Stimulated activated CD8-positive, alpha-beta memory T cell treated with anti-CD3 and anti-CD28 coated beads, Interleukin-2, amount 100 ng/mL, for 1 hour (primary cell): ENCODE data around the gene ADAMTS2.
"Not testable (repeated sequence)": the region's sequence is repeated elsewhere in the genome, so short reads cannot be mapped to it uniquely, and the experiment has no call there.

Experiments
- DNase-seq, 2 donors: peaks; one replicate each; pipeline ENCODE4 v3.0.0-alpha.2; 2020; ENCODE audit warnings: low read depth in 2 of 2

ADAMTS2 gene

GRCh38 chr5:179217356-179217755 is 127.9 kb downstream of the ADAMTS2 start:
- DNase-seq, result no peak

GRCh38 chr5:179216381-179216780 is 128.9 kb downstream of the ADAMTS2 start:
- DNase-seq, result not testable (repeated sequence)

- no peak for DNase-seq
Observed at GRCh38 chr5:179215576-179215975, 129.7 kb downstream of the ADAMTS2 start.

- DNase-seq, result no peak
Observed at GRCh38 chr5:179214678-179215077, 130.6 kb downstream of the ADAMTS2 start.

GRCh38 chr5:179212870-179213269 is 132.4 kb downstream of the ADAMTS2 start:
- DNase-seq, result no peak

GRCh38 chr5:179211631-179212030 is 133.6 kb downstream of the ADAMTS2 start:
- no peak for DNase-seq

- DNase-seq, result no peak
Observed at GRCh38 chr5:179211068-179211467, 134.2 kb downstream of the ADAMTS2 start.

- no peak for DNase-seq
Observed at GRCh38 chr5:179210478-179210877, 134.8 kb downstream of the ADAMTS2 start.

GRCh38 chr5:179209359-179210150 is 135.7 kb downstream of the ADAMTS2 start:
- DNase-seq, result no peak

- DNase-seq, result no peak
Observed at GRCh38 chr5:179208706-179209358, 136.4 kb downstream of the ADAMTS2 start.

GRCh38 chr5:179207920-179208705 is 137.1 kb downstream of the ADAMTS2 start:
- DNase-seq, result no peak

GRCh38 chr5:179207470-179207869 is 137.8 kb downstream of the ADAMTS2 start:
- DNase-seq, result no peak

GRCh38 chr5:179206366-179206765 is 138.9 kb downstream of the ADAMTS2 start:
- no peak for DNase-seq

GRCh38 chr5:179205277-179205676 is 140.0 kb downstream of the ADAMTS2 start:
- DNase-seq, result no peak

- no peak for DNase-seq
Observed at GRCh38 chr5:179204572-179204971, 140.7 kb downstream of the ADAMTS2 start.

GRCh38 chr5:179203248-179203647 is 142.0 kb downstream of the ADAMTS2 start:
- DNase-seq, result no peak

- no peak for DNase-seq
Observed at GRCh38 chr5:179201986-179202385, 143.3 kb downstream of the ADAMTS2 start.

GRCh38 chr5:179199246-179199645 is 146.0 kb downstream of the ADAMTS2 start:
- DNase-seq, result no peak

GRCh38 chr5:179198825-179199224 is 146.4 kb downstream of the ADAMTS2 start:
- DNase-seq, result no peak

GRCh38 chr5:179196405-179197079 is 148.7 kb downstream of the ADAMTS2 start:
- no peak for DNase-seq

GRCh38 chr5:179195561-179196404 is 149.5 kb downstream of the ADAMTS2 start:
- no peak for DNase-seq
